Epithelial cell of esophagus (primary cell): ENCODE data around the gene PRUNE2.

Experiments used
- DNase-seq: peaks from one replicate; pipeline ENCODE4 v3.0.0; 2010; ENCODE audit warnings: low read depth
- H3K4me3 ChIP-seq: 2 replicates; pipeline ENCODE4 v1.5.1; 2011; ENCODE audit warnings: mild to moderate bottlenecking, low read length, control low read depth
- CTCF ChIP-seq: IDR thresholded peaks from 2 replicates; pipeline ENCODE4 v1.5.1; 2011; ENCODE audit warnings: low read depth, mild to moderate bottlenecking, low read length, control low read depth, inconsistent platforms; ENCODE audit not compliant: insufficient read depth; ENCODE audit errors: missing control alignments

The PRUNE2 gene

DNA sequence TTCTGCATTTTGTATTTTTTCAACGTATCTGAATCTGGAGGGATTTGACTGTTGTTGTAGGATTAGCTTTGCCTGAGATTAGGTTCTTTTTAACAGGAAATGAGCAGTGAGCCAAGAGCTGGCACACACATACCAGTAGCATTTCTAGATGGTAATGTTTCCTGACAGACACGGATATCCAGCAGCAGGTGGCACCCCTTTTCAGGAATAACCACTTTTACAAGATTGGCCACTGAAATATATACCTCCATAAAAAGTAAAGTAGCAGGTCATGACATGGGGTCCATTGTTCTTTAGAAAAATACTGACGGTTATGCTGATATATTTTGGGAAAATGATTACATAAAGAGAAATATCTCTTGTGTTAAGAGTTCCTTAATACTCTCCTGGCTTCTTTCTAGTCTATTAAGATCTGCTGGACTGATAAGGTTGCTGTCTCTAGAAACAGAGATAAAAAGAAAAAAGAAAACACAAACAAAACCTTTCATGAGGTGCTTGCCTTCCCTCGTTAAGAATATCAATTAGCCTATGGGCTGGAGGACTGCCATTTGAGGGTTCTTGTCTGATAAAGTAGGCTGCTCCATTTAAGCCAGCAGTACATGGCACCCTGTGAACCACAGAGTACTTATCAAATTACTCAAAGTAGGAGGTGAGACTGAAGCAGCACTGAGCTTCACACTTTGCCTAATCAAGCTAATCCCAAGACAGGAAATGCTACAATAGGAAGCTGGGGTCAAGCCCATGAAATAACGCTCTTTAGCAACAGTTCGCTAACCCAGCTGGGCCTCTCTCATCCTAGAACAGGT is 243.2 kb downstream of the PRUNE2 start:
- TF ChIP-seq CTCF: peak; percentile 5
- H3K4me3 ChIP-seq: no peak overlapping the region
- DNase-seq: peak; percentile 23

GRCh38 chr9:76658510-76659231 is 247.2 kb downstream of the PRUNE2 start:
- peak; percentile 69 for TF ChIP-seq CTCF
- H3K4me3 ChIP-seq: no peak overlapping the region
- peak; percentile 65 for DNase-seq

DNA sequence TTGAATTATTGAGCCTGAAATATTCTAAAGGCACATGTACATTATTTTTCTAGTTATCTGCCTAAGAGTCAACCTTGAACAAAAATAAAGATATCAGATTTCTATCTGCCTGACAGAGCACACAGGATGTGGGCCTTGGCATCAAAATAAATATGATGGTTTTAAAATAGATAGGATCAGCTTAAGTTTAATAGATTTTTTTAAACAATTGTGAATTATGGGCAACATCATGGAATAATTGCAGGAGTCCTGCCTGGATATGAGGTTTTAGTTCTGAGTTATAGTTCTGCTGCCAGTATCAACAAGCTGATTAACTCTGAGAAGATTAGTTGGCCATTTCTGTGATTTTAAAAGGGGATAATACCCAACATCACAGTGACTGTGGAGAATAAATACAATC is 248.6 kb downstream of the PRUNE2 start:
- H3K4me3 ChIP-seq: no peak overlapping the region
- no peak for TF ChIP-seq CTCF
- DNase-seq: no peak

GRCh38 chr9:76655971-76656370 is 249.9 kb downstream of the PRUNE2 start:
- TF ChIP-seq CTCF: no peak
- DNase-seq: no peak
- no peak overlapping the region for H3K4me3 ChIP-seq

GRCh38 chr9:76655121-76655541 is 250.8 kb downstream of the PRUNE2 start:
- no peak for TF ChIP-seq CTCF
- H3K4me3 ChIP-seq: no peak overlapping the region
- DNase-seq: no peak

DNA sequence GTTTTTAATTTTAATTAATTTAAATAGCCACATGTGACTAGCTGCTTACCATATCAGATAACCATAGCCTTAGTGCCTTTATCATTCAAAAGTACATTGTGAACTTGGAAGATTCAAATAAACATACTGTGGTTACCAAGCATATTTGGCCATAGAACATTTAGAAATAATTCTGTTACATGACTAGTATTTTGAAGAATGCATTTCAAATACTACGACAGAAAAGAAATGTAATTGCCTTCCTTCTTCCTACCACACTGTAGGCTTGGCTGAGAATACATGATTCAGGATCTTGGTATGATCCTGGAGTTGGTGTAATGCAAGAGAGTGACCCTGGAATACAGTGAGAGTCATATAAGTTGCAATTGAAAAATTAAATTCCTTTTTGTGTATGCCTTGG is 251.3 kb downstream of the PRUNE2 start:
- no peak for TF ChIP-seq CTCF
- DNase-seq: peak; percentile 82
- no peak overlapping the region for H3K4me3 ChIP-seq

DNA sequence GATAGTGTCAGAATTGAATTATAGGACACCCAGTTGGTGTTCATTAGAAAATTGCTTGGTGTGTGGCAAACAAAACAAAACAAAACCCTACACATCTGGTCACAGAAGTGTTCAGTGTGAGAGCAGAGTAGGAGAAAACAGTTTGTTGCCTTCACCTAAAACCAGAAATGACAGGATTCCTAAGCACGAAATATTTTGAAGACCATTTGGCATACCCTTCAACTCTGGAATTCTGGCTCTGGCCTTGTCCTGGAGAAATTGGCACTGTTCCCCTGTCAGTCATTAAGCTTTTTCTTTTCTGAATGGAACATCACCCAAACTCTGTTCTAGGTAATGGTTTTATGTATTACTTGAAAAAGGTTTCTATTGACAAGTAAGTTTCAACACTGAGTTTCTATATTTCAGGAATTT is 251.9 kb downstream of the PRUNE2 start:
- no peak overlapping the region for H3K4me3 ChIP-seq
- DNase-seq: no peak
- no peak for TF ChIP-seq CTCF
